ENCODE measurements around the gene LTC4S. TPM values are rescaled to one million over a fixed set of nuclear protein-coding genes. Genes with fewer than 3 reads are reported as not detected.

LTC4S gene
- total and polyA plus RNA-seq, 2 experiments from 2014 or later, result 5.8 to 10.1 TPM

DNA sequence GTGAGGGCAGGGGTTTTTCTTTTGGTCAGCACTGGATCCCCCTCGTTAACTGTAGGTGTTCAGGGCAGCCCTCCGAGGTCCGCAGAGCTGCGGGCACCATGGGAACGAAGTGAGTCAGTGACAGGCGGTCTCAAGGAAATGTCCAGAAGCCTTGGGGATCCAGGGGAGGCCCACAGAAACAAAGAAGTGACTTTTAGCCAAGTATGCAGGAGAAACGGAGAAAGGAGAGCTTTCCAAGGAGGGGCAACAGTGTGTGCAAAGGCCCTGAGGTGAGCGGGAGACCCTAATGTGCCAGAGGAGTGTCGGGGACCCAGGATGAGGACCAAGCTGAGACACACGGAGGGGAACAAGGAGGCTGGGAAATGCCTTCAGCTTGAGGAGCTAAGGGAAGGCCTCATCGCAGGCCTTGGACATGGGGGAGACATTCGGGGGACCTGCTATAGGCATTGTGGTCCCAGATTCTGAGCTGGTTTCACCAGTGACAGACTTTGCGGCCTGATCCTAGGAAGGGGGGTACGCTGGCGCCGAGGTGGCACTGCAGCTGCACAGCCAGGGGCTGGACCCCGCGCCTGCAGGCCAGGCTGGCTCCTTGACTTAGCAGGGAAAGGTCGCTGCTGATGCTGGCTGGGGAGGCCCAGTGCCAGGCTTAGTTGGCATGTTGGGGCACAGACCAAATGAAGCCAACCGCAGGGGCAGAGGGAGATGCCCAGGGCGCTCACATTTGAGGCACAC lies 3.3 kb downstream of the LTC4S start:
- H2AFZ ChIP-seq, result no peak overlapping the region
- peak overlapping the region; percentile 68 for H3K4me3 Mint-ChIP-seq
- peaks cover 10% of the 10 kb centered on the region for H3F3A ChIP-seq (replicated peaks; ENCODE audit: low read depth)
- no peaks in the 10 kb centered on the region for H3K9me3 Mint-ChIP-seq
- H3K27me3 ChIP-seq (ENCODE audit: insufficient read depth), result no peaks in the 10 kb centered on the region
- H3K4me1 ChIP-seq (ENCODE audit: insufficient read depth), result peaks cover 11% of the 10 kb centered on the region; the same call in 1 of the 2 replicates
- H3K4me3 ChIP-seq, result peak overlapping the region; percentile 84
- no peaks in the 10 kb centered on the region; the same call in 1 of the 2 replicates for H4K20me1 ChIP-seq (replicated peaks; ENCODE audit: insufficient read depth)
- ATAC-seq (no peak), DNase-seq (ENCODE audit: low spot score) (no peak)
- H3K9me2 ChIP-seq (ENCODE audit: insufficient read depth), result no peaks in the 10 kb centered on the region
- peak overlapping the region; percentile 89 for H3K4me2 ChIP-seq
- H3K79me2 ChIP-seq (replicated peaks; ENCODE audit: insufficient read depth), result no peaks in the 10 kb centered on the region
- no peak overlapping the region for H3K27ac Mint-ChIP-seq
- TF ChIP-seq ZNF114 (CRISPR knock-in tag; IDR thresholded peaks at IDR 0.05), result no peak
- TF ChIP-seq STAT1 (IDR thresholded peaks at IDR 0.05; ENCODE audit: unreplicated experiment), result no peak
- no peak for TF ChIP-seq JUNB (IDR thresholded peaks at IDR 0.05; ENCODE audit: unreplicated experiment)
- no peak for TF ChIP-seq ZNF331 (CRISPR knock-in tag; IDR thresholded peaks at IDR 0.05; ENCODE audit: low read depth)
- no peak for TF ChIP-seq REST (IDR thresholded peaks at IDR 0.05; ENCODE audit: unreplicated experiment)
- TF ChIP-seq CREB1 (CRISPR knock-in tag; IDR thresholded peaks at IDR 0.05; ENCODE audit: low read depth), result no peak
- TF ChIP-seq, protein P1, sequence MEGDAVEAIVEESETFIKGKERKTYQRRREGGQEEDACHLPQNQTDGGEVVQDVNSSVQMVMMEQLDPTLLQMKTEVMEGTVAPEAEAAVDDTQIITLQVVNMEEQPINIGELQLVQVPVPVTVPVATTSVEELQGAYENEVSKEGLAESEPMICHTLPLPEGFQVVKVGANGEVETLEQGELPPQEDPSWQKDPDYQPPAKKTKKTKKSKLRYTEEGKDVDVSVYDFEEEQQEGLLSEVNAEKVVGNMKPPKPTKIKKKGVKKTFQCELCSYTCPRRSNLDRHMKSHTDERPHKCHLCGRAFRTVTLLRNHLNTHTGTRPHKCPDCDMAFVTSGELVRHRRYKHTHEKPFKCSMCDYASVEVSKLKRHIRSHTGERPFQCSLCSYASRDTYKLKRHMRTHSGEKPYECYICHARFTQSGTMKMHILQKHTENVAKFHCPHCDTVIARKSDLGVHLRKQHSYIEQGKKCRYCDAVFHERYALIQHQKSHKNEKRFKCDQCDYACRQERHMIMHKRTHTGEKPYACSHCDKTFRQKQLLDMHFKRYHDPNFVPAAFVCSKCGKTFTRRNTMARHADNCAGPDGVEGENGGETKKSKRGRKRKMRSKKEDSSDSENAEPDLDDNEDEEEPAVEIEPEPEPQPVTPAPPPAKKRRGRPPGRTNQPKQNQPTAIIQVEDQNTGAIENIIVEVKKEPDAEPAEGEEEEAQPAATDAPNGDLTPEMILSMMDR (conservative IDR thresholded peaks at IDR 0.05; ENCODE audit: low read depth in 2 of 2), result no peak
- no peak for TF ChIP-seq POLR2AphosphoS5 (IDR thresholded peaks at IDR 0.05; ENCODE audit: low read depth)
- no peak for TF ChIP-seq NANOG (IDR thresholded peaks at IDR 0.05; ENCODE audit: borderline replicate concordance)
- TF ChIP-seq EZH2 (IDR thresholded peaks at IDR 0.05; ENCODE audit: low read depth, unreplicated experiment), result no peak
- H3K36me3 Mint-ChIP-seq (ENCODE audit: low read depth), result peaks cover 34% of the 10 kb centered on the region
- no peaks in the 10 kb centered on the region; the same call in 1 of the 2 replicates for H3K36me3 ChIP-seq (ENCODE audit: insufficient read depth)
- H3K27me3 Mint-ChIP-seq (ENCODE audit: insufficient read depth, low read depth, poor library complexity), result peaks cover 19% of the 10 kb centered on the region
- peaks cover 18% of the 10 kb centered on the region for H3K4me1 Mint-ChIP-seq
- no peak overlapping the region for H3K27ac ChIP-seq (ENCODE audit: low read depth)
